ENCODE results near the gene INTS3. TPM values are rescaled to one million over a fixed set of nuclear protein-coding genes. Genes with fewer than 3 reads are reported as not detected.
A peak's percentile ranks its signal among the peaks of the same experiment; 100 is the strongest.

Gene INTS3
- total RNA-seq, 1 donor from 2014 or later = 72.9 TPM

GRCh38 chr1:153795934-153796785, 68.3 kb downstream of the INTS3 start:
- no peak for DNase-seq (ENCODE audit: low spot score)

GRCh38 chr1:153796786-153797659, 69.2 kb downstream of the INTS3 start:
- peak; percentile 88 for DNase-seq (ENCODE audit: low spot score)

GRCh38 chr1:153798468-153798780, 70.6 kb downstream of the INTS3 start:
- DNase-seq (ENCODE audit: low spot score) = no peak

DNA sequence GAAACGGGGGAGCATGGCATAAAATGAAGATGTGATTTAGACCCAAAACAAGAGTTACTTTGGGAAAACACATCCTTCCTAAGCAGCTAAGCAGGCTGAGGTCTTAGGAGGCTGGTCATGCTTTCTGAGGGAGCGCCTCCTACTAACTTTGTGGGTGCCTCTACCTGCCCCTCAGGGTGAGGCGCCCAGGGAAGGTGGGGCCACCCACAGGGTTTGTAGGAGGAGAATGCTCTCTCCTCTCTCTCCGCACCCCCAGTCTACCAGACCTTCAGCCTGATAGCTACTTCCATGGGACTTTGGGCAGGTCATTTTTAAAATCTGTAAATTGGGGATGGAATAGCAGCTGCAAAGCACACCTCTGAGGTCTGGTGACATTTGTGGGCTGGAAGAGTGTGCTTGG, 71.2 kb downstream of the INTS3 start:
- DNase-seq (ENCODE audit: low spot score) = no peak

GRCh38 chr1:153799566-153800465, 72.0 kb downstream of the INTS3 start:
- no peak for DNase-seq (ENCODE audit: low spot score)

DNA sequence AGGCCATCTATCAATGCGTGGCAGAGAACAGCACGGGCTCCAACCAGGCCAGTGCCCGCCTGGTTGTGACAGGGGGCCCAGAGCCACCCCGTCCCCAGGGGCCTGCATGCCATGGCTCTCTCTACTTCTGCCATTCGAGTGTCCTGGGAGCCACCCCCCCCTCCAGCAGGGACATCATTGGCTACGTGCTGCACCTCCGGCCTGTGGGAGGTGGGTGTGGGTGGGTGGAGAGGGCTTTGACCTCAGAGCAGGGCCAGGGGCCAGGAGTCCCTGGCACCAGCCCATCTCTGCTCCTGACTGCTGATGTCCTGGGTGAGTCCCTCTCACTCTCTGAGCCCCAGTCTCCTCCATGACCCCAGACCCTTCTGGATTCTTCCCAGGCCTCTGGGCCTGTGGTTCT, 72.7 kb downstream of the INTS3 start:
- DNase-seq (ENCODE audit: low spot score) = no peak

DNA sequence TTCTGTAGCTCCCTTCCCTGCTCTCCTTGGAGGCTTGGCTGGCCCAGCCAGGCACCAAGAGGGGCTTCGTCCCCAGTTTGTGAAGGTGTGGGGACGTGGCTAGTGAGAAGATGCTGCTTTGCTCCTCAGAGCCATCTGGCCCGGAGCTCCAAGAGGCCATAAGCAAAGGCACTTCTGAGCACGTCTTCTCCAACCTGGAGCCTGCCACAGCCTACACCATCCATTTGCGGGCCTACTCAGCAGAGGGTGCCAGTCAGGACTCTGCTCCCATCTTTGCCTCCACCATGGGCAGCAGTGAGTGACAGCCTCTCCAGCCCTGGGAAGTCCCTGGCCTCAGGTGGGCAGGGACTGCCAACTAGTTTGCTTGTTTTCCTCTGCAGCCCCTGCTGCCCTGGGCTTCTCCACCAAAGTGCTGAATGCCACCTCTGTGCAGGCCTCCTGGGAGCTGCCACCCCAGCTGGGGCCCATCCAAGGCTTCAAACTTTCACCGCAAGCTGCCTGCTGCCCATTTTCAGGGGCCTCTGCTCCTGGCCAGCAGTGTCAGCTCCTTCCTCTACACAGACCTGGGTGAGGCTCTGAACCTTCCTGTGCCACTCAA, 73.3 kb downstream of the INTS3 start:
- no peak for DNase-seq (ENCODE audit: low spot score)

DNA sequence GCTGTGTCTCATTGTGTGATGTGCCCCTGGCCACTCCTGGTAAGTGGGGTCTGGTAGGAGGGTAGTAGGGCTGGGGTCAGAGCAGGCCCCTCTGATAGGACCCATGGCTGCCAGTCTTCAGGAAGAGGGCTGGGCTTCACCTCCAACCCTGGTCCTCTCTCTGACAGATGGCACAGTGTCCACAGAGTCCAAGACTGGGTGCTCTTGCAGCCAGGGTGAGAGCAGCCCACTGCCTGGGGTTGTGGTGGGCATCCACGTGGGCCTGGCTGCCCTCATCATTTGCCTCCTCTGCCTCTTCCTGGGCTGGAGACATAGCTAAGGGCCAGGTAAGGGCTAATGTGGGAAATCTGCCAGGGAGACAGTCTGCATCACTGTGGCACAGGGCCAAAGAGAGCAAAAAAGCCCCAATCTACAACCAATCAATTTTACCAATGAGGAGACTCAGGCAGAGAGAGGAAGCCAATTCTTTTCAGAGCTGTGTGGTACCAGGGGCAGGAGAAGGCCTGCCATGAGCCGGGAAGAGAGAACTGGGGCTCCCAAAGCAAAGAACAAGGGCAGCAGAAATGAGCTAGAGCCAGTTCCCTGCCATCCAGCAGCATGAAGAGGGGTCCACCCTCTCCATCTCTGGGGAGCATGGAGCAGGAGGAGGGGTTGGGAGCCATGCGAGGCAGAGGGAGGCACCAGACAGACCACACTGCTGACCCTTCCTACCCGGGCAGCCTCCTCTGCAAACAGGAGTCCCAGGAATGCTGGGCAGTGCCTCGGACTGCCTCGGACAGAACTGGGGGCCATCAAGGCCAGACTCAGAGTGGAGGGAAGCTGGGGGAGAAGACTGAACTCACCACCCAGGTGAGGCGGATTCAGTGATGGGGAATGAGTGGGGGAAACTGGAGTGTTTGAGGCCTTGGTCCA, 74.2 kb downstream of the INTS3 start:
- no peak for DNase-seq (ENCODE audit: low spot score)

- no peak for DNase-seq (ENCODE audit: low spot score)
Observed at GRCh38 chr1:153803470-153804056, 75.7 kb downstream of the INTS3 start.

- DNase-seq (ENCODE audit: low spot score) = no peak
Observed at GRCh38 chr1:153804112-153804511, 76.3 kb downstream of the INTS3 start.

- peak; percentile 76 for DNase-seq (ENCODE audit: low spot score)
Observed at GRCh38 chr1:153805042-153805745, 77.3 kb downstream of the INTS3 start.

DNA sequence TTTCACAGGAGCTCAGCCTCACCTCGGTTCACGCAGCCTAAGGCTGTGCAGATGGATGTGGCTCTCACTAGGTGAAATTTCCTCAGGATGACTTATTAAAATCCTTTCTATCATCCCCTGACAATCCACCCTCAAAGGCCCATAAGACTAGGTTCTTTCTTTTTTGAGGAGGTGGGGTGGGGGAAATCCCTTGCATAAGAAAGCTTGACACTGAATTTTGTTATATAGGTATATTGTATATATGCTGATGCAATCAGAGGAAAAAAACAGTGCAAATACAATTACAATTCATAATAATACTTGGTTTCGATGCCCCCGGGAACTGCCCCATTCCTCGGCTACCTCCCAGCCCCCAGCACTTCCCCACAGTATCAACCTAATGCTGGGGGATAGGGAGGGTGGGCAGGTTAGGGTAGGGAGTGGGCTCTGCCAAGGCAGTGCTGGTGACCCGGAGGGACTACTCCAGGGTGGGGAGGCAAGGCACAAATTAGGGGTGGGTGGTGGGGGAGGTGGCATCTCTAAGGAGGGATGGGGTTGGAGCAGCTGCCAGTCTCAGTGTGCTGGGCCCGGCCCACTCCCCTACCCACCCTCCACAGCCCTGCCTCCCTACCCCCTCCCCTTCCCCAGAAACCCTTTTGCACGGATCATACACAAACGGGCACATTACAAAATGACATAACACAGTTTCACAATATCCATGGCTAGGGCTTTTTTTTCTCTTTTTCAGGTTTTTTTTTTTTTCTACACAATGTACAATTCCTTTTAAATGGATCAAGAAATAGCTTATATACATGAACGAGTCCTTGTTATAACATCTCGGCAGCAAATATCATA, 78.3 kb downstream of the INTS3 start:
- DNase-seq (ENCODE audit: low spot score) = no peak

DNA sequence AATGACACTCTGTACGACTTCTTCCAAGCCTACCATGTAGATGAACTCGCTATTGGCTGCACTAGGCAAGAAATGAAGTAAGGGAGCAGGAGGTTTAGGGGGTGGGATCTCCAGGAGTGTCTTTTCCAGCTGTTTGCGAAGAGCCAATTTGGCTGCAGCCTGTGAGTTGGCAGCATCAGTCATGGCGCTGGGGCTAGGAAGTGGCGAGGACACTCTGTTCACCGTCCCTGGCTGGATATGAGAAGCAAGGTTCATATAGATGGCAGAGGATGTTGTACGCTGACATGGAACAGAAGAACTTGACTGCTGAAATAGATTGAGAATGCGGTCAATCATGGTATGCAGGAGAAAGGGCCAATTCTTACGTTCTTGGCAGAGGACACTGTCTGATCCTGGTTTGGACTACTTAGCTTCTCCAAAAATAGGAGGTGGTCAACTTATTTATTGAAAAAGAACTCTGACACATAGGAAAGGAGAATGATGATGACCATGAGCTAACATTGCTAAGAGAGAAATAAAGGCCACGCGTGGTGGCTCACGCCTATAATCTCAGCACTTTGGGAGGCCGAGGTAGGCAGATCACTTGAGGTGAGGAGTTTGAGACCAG, 88.5 kb downstream of the INTS3 start:
- no peak for DNase-seq (ENCODE audit: low spot score)

- DNase-seq (ENCODE audit: low spot score) = no peak
Observed at GRCh38 chr1:153818876-153819275, 91.0 kb downstream of the INTS3 start.

Measured in mucosa of gallbladder (tissue), 1 donor.